ENCODE measurements around the gene SNX30.

DNA sequence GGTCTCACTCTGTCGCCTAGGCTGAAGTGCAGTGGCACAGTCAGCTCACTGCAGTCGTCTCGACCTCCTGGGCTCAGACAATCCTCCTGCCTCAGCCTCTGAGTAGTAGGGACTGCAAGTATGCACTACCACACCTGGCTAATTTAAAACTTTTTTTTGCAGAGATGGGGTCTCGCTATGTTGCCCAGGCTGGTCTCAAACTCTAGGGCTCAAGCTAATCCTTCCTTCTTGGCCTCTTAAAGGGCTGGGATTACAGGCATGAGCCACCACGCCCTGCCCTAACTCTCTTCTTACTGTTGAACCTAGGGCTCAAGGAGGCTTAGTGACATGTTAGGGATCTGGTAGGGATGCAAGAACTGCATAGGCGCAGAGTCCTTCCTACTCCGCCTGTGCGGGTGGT lies 65.3 kb downstream of the SNX30 start:
- no peak for TF ChIP-seq EZH2 (IDR thresholded peaks at IDR 0.05; ENCODE audit: low read length, unreplicated experiment)
- TF ChIP-seq, protein P1, sequence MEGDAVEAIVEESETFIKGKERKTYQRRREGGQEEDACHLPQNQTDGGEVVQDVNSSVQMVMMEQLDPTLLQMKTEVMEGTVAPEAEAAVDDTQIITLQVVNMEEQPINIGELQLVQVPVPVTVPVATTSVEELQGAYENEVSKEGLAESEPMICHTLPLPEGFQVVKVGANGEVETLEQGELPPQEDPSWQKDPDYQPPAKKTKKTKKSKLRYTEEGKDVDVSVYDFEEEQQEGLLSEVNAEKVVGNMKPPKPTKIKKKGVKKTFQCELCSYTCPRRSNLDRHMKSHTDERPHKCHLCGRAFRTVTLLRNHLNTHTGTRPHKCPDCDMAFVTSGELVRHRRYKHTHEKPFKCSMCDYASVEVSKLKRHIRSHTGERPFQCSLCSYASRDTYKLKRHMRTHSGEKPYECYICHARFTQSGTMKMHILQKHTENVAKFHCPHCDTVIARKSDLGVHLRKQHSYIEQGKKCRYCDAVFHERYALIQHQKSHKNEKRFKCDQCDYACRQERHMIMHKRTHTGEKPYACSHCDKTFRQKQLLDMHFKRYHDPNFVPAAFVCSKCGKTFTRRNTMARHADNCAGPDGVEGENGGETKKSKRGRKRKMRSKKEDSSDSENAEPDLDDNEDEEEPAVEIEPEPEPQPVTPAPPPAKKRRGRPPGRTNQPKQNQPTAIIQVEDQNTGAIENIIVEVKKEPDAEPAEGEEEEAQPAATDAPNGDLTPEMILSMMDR (conservative IDR thresholded peaks at IDR 0.05; ENCODE audit: low read depth, low read length): no peak
